GM12878 (cell line): ENCODE data around the gene ACAP1. TPM values are rescaled to one million over a fixed set of nuclear protein-coding genes. Genes with fewer than 3 reads are reported as not detected.

Experiments used
- ATAC-seq: fragments of 200-7000 bp; cut with Tn5 transposase; 3 replicates; pipeline ENCODE4 v1.9.1; 2020; ENCODE audit warnings: mild to moderate bottlenecking, moderate library complexity
- BruUV-seq: library from RNA; stranded (reverse); fragments of 400-500 nt; replicated peaks from 2 replicates; lab custom pipeline; 2021; lab: Mats Ljungman, UMichigan
- CTCF ChIA-PET: fragments of 300-600 bp; sonication (Branson Sonifier 250); formaldehyde crosslinking; extraction: SDS; loops from one replicate; lab custom pipeline; 2021; ENCODE audit warnings: inconsistent platforms; lab: Yijun Ruan, JAX
- POLR2A ChIA-PET: fragments of 350-600 bp; formaldehyde crosslinking; extraction: SDS; loops from one replicate; lab custom pipeline; 2021; ENCODE audit warnings: inconsistent platforms; lab: Charles Lee
- RAD21 ChIA-PET: fragments of 300-600 bp; sonication (Branson Sonifier 250); formaldehyde crosslinking; loops from one replicate; lab custom pipeline; 2023; ENCODE audit warnings: antibody characterized with exemption; ENCODE audit not compliant: unreplicated experiment; lab: Charles Lee
- SMC1A ChIA-PET: fragments of 300-600 bp; sonication (Branson Sonifier 250); formaldehyde crosslinking; loops from one replicate; lab custom pipeline; 2023; ENCODE audit not compliant: unreplicated experiment, uncharacterized antibody; lab: Charles Lee
- DNase-seq: peaks from one replicate; pipeline ENCODE4 v3.0.0-alpha.2; 2011; ENCODE audit warnings: low read depth, low spot score
- FAIRE-seq: peaks from 3 replicates; lab custom pipeline; 2011; peaks lifted over from hg19 to GRCh38; lab: Jason Lieb, UNC
- H2AFZ ChIP-seq: 2 replicates; pipeline ENCODE4 v1.6.0; 2011; ENCODE audit warnings: low read depth, low read length, control low read depth; ENCODE audit not compliant: control insufficient read depth
- H3K27ac ChIP-seq: 2 replicates; pipeline ENCODE4 v1.5.1; 2011; ENCODE audit warnings: control low read depth; ENCODE audit not compliant: control insufficient read depth, insufficient read depth
- H3K27me3 ChIP-seq, 2 experiments: replicated peaks in 1 of 2; 2 replicates each; pipeline versions ENCODE4 v1.6.0 to v1.6.1; 2011; ENCODE audit warnings: low read length in 1 of 2; ENCODE audit not compliant: control insufficient read depth in 2 of 2, insufficient read depth in 2 of 2
- H3K36me3 ChIP-seq, 2 experiments: 2 replicates each; pipeline ENCODE4 v1.5.1; 2011; ENCODE audit warnings: low read length in 1 of 2; ENCODE audit not compliant: control insufficient read depth in 2 of 2, insufficient read depth in 2 of 2
- H3K4me1 ChIP-seq: 2 replicates; pipeline ENCODE4 v1.6.1; 2011; ENCODE audit warnings: mild to moderate bottlenecking, low read length, moderate library complexity, mixed read lengths; ENCODE audit not compliant: control insufficient read depth, insufficient read depth
- H3K4me2 ChIP-seq: 2 replicates; pipeline ENCODE4 v1.6.0; 2011; ENCODE audit warnings: control low read depth; ENCODE audit not compliant: control insufficient read depth, insufficient read depth
- H3K4me3 ChIP-seq: fragments of 200-600 bp; sonication (generic); 2 replicates; pipeline ENCODE4 v1.5.1; 2016
- H3K79me2 ChIP-seq: 2 replicates; pipeline ENCODE4 v1.6.0; 2011; ENCODE audit warnings: low read length; ENCODE audit not compliant: control insufficient read depth, insufficient read depth
- H3K9ac ChIP-seq: 2 replicates; pipeline ENCODE4 v1.8.0; 2011; ENCODE audit warnings: low read length, control low read depth, mixed read lengths; ENCODE audit not compliant: control insufficient read depth, insufficient read depth
- H3K9me3 ChIP-seq: replicated peaks from 3 replicates; pipeline ENCODE4 v1.5.1; 2011; ENCODE audit warnings: mild to moderate bottlenecking, low read length; ENCODE audit not compliant: control insufficient read depth, insufficient read depth
- H4K20me1 ChIP-seq: 2 replicates; pipeline ENCODE4 v1.6.0; 2011; ENCODE audit not compliant: control insufficient read depth, insufficient read depth
- HDAC2 ChIP-seq: fragments of 200-600 bp; sonication (generic); IDR thresholded peaks from 2 replicates; pipeline ENCODE4 v1.6.1; 2017
- HDGF ChIP-seq: fragments of 450-650 bp; IDR thresholded peaks from 2 replicates; pipeline ENCODE4 v1.6.1; 2016; ENCODE audit warnings: antibody characterized with exemption
- NBN ChIP-seq: fragments of 450-650 bp; IDR thresholded peaks from 2 replicates; pipeline ENCODE4 v1.6.1; 2016
- NFYA ChIP-seq: IDR thresholded peaks from 2 replicates; pipeline ENCODE4 v1.6.1; 2011; ENCODE audit warnings: low read depth, mild to moderate bottlenecking, low read length, improper control_type of control experiment, borderline replicate concordance
- POU2F2 ChIP-seq: IDR thresholded peaks from 3 replicates; pipeline ENCODE4 v1.6.1; 2011; ENCODE audit warnings: low read depth, mild to moderate bottlenecking, low read length, borderline replicate concordance
- RFX5 ChIP-seq: IDR thresholded peaks from 2 replicates; pipeline ENCODE4 v1.6.1; 2011; ENCODE audit warnings: low read depth, low read length, improper control_type of control experiment
- SPI1 ChIP-seq: IDR thresholded peaks from 2 replicates; pipeline ENCODE4 v1.6.1; 2011; ENCODE audit warnings: low read depth, mild to moderate bottlenecking, low read length, moderate library complexity, borderline replicate concordance; ENCODE audit not compliant: insufficient read depth
- SUPT20H ChIP-seq: IDR thresholded peaks from 2 replicates; pipeline ENCODE4 v1.6.1; 2011; ENCODE audit warnings: low read depth, mild to moderate bottlenecking, low read length, moderate library complexity, borderline replicate concordance; ENCODE audit not compliant: control insufficient read depth
- WGBS: methylation state at CpG from one replicate; pipeline ENCODE4 v1.1.6; 2016; ENCODE audit warnings: low lambda C conversion rate; ENCODE audit not compliant: insufficient replicate concordance, insufficient coverage; ENCODE audit errors: missing lambda C conversion rate; 5-methylcytosine and 5-hydroxymethylcytosine counted together
- in situ Hi-C: fragments of 300-500 bp; cut with MboI; formaldehyde crosslinking; loops from 9 replicates; pipeline ENCODE4 v1.14.3; 2018; ENCODE audit warnings: mixed read lengths
- intact Hi-C: fragments of 100-400 bp; cut with micrococcal nuclease; formaldehyde crosslinking; loops from one replicate; pipeline ENCODE4 v1.14.2; 2022; ENCODE audit not compliant: unreplicated experiment
- polyA plus RNA-seq, 11 experiments: library from polyadenylated mRNA; depleted of rRNA in 4 of 11; unstranded in 6 of 11; stranded (reverse) in 5 of 11; fragments of >200 nt; fragmentation: Nextera tagmentation in 4 of 11; fragmentation: Illumina TruSeq in 1 of 11; extraction: Ambion mirVana in 4 of 11; extraction: Trizol in 1 of 11; gene quantifications; 1 replicate in 1 of 11; 2 replicates in 10 of 11; pipeline versions ENCODE4 v1.2.1 to v1.2.3, GENCODE V29; 2011 to 2016; ENCODE audit warnings: inconsistent platforms in 2 of 11, missing spikeins in 2 of 11, low read depth in 1 of 11
- total RNA-seq, 4 experiments: library from RNA; depleted of rRNA in 3 of 4; stranded (reverse); fragments of >200 nt in 3 of 4; fragmentation: Illumina TruSeq in 1 of 4; extraction: Trizol in 1 of 4; gene quantifications; 2 replicates each; pipeline versions ENCODE4 v1.2.1 to v1.2.3, GENCODE V29; 2013 to 2021
- TF ChIP-seq, protein P1 (sequence below): fragments of 450-650 bp; IDR thresholded peaks from 2 replicates; pipeline ENCODE4 v1.6.1; 2017; ENCODE audit warnings: mild to moderate bottlenecking
- TF ChIP-seq, protein P2 (sequence below): IDR thresholded peaks from 2 replicates; pipeline ENCODE4 v1.6.1; 2011; ENCODE audit warnings: low read depth, low read length, improper control_type of control experiment, borderline replicate concordance
- TF ChIP-seq, protein P3 (sequence below): IDR thresholded peaks from 2 replicates; pipeline ENCODE4 v1.6.1; 2011; ENCODE audit warnings: low read depth, mild to moderate bottlenecking, low read length, moderate library complexity, borderline replicate concordance; ENCODE audit errors: extremely low read depth

ACAP1 gene
- total and polyA plus RNA-seq, 10 of the 15 experiments (the other 5 are each of a cell fraction or from before 2014, with no cell fraction given), result 5.7 to 245 (median 118) TPM

DNA sequence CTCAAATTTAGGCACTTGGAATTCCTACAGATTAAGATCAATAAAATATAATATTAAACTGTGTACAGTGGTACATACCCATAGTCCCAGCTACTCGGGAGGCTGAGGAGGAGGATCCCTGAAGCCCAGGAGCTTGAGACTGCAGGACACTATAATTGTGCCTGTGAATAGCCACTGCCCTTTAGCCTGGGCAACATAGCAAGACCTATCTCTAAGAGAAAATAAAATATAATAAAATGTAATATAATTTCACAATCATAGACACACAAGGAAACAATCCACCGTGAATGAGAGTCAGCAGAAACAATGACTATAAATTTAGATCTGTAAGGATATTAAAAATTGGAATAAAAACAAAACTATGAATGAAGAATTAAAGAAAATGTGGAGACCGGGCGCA lies 34.5 kb downstream of the ACAP1 start:
- TF ChIP-seq, protein P1, sequence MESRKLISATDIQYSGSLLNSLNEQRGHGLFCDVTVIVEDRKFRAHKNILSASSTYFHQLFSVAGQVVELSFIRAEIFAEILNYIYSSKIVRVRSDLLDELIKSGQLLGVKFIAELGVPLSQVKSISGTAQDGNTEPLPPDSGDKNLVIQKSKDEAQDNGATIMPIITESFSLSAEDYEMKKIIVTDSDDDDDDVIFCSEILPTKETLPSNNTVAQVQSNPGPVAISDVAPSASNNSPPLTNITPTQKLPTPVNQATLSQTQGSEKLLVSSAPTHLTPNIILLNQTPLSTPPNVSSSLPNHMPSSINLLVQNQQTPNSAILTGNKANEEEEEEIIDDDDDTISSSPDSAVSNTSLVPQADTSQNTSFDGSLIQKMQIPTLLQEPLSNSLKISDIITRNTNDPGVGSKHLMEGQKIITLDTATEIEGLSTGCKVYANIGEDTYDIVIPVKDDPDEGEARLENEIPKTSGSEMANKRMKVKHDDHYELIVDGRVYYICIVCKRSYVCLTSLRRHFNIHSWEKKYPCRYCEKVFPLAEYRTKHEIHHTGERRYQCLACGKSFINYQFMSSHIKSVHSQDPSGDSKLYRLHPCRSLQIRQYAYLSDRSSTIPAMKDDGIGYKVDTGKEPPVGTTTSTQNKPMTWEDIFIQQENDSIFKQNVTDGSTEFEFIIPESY, result no peak
- TF ChIP-seq, protein P2, sequence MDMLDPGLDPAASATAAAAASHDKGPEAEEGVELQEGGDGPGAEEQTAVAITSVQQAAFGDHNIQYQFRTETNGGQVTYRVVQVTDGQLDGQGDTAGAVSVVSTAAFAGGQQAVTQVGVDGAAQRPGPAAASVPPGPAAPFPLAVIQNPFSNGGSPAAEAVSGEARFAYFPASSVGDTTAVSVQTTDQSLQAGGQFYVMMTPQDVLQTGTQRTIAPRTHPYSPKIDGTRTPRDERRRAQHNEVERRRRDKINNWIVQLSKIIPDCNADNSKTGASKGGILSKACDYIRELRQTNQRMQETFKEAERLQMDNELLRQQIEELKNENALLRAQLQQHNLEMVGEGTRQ, result no peak
- TF ChIP-seq, protein P3, sequence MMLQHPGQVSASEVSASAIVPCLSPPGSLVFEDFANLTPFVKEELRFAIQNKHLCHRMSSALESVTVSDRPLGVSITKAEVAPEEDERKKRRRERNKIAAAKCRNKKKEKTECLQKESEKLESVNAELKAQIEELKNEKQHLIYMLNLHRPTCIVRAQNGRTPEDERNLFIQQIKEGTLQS, result no peak
- TF ChIP-seq HDAC2 (no peak), HDGF (no peak), NBN (no peak), SPI1 (no peak), SUPT20H (no peak), POU2F2 (no peak), NFYA (no peak), RFX5 (no peak)
- TF ChIP-seq, all 136 proteins: peak for 0

More for the DNA sequence above, 34.5 kb downstream of the ACAP1 start:
- Histone ChIP-seq H4K20me1 (no peaks in the 10 kb centered on the region), H2AFZ (no peak overlapping the region), H3K9ac (no peak overlapping the region), H3K4me2 (no peak overlapping the region), H3K27me3 (no peaks in the 10 kb centered on the region), H3K9me3 (no peaks in the 10 kb centered on the region), H3K4me3 (no peak overlapping the region), H3K4me1 (no peaks in the 10 kb centered on the region), H3K79me2 (no peaks in the 10 kb centered on the region), H3K36me3 (no peaks in the 10 kb centered on the region), H3K27ac (no peak overlapping the region)
- ATAC-seq, result no peak
- 47% methylated on average over 4 of the region's 4 CpGs for WGBS
- intact Hi-C loops (no loop called here), in situ Hi-C loops (no loop called here)
- no peak for DNase-seq
- no peak for FAIRE-seq
- POLR2A ChIA-PET, result interaction anchor here (0.6 kb wide), 1 partner anchor 16 kb away, joined by 4 read pairs; no protein-coding TSS in a partner anchor
- RAD21 ChIA-PET, result interaction anchor here (0.6 kb wide), 1 partner anchor 224 kb away, joined by 3 read pairs; no protein-coding TSS in a partner anchor
- SMC1A ChIA-PET, result no interaction called here
- CTCF ChIA-PET, result interaction anchor here (0.6 to 1.9 kb wide), 6 partner anchors 15 to 287 kb away, joined by 3 to 6 read pairs (median 4); partner anchors contain the start of genes TMEM102 and TMEM95
- BruUV-seq, result no TSS peak
